ENCODE measurements around the gene PLA2G4E.

DNA sequence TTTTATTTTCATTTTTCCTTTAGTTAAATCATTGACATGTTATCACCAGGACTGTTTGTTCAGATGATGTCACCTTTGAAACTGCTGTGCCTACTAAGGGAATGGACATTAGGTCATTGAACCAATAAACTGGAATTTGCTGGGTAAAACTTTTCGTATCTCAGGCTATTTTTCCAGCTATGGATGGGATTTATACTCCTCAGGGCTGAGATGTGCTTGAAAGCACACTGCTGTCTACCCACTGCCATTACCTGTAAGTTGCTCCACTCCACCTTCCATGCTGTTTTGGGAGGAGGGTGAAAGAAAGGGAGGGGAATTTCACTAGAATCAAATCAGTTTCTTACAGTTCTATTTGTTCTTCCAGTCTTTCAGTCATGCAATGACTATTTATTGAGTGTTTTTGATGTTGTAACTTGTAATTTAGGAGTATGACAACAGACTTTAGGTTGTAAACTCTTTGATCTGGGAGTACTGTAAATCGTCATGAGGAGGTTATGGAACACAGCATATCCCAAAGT, 59.8 kb downstream of the PLA2G4E start:
- TF ChIP-seq POLR2AphosphoS5 (IDR thresholded peaks at IDR 0.05), result no peak
- no peak for TF ChIP-seq POLR2A (IDR thresholded peaks at IDR 0.05)
- TF ChIP-seq, protein P1, sequence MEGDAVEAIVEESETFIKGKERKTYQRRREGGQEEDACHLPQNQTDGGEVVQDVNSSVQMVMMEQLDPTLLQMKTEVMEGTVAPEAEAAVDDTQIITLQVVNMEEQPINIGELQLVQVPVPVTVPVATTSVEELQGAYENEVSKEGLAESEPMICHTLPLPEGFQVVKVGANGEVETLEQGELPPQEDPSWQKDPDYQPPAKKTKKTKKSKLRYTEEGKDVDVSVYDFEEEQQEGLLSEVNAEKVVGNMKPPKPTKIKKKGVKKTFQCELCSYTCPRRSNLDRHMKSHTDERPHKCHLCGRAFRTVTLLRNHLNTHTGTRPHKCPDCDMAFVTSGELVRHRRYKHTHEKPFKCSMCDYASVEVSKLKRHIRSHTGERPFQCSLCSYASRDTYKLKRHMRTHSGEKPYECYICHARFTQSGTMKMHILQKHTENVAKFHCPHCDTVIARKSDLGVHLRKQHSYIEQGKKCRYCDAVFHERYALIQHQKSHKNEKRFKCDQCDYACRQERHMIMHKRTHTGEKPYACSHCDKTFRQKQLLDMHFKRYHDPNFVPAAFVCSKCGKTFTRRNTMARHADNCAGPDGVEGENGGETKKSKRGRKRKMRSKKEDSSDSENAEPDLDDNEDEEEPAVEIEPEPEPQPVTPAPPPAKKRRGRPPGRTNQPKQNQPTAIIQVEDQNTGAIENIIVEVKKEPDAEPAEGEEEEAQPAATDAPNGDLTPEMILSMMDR (IDR thresholded peaks at IDR 0.05), result no peak
- TF ChIP-seq EP300 (IDR thresholded peaks at IDR 0.05), result no peak
